GM12878 (cell line): ENCODE measurements around the gene MSL1. TPM values are rescaled to one million over a fixed set of nuclear protein-coding genes. Genes with fewer than 3 reads are reported as not detected.

ENCODE experiments used
- ATAC-seq: fragments of 200-7000 bp; cut with Tn5 transposase; 3 replicates; pipeline ENCODE4 v1.9.1; 2020; ENCODE audit warnings: mild to moderate bottlenecking, moderate library complexity
- BruUV-seq: library from RNA; stranded (reverse); fragments of 400-500 nt; replicated peaks from 2 replicates; lab custom pipeline; 2021; lab: Mats Ljungman, UMichigan
- CTCF ChIA-PET: fragments of 300-600 bp; sonication (Branson Sonifier 250); formaldehyde crosslinking; extraction: SDS; loops from one replicate; lab custom pipeline; 2021; ENCODE audit warnings: inconsistent platforms; lab: Yijun Ruan, JAX
- POLR2A ChIA-PET: fragments of 350-600 bp; formaldehyde crosslinking; extraction: SDS; loops from one replicate; lab custom pipeline; 2021; ENCODE audit warnings: inconsistent platforms; lab: Charles Lee
- RAD21 ChIA-PET: fragments of 300-600 bp; sonication (Branson Sonifier 250); formaldehyde crosslinking; loops from one replicate; lab custom pipeline; 2023; ENCODE audit warnings: antibody characterized with exemption; ENCODE audit not compliant: unreplicated experiment; lab: Charles Lee
- SMC1A ChIA-PET: fragments of 300-600 bp; sonication (Branson Sonifier 250); formaldehyde crosslinking; loops from one replicate; lab custom pipeline; 2023; ENCODE audit not compliant: unreplicated experiment, uncharacterized antibody; lab: Charles Lee
- DNase-seq: peaks from one replicate; pipeline ENCODE4 v3.0.0-alpha.2; 2011; ENCODE audit warnings: low read depth, low spot score
- FAIRE-seq: peaks from 3 replicates; lab custom pipeline; 2011; peaks lifted over from hg19 to GRCh38; lab: Jason Lieb, UNC
- H2AFZ ChIP-seq: 2 replicates; pipeline ENCODE4 v1.6.0; 2011; ENCODE audit warnings: low read depth, low read length, control low read depth; ENCODE audit not compliant: control insufficient read depth
- H3K27ac ChIP-seq: 2 replicates; pipeline ENCODE4 v1.5.1; 2011; ENCODE audit warnings: control low read depth; ENCODE audit not compliant: control insufficient read depth, insufficient read depth
- H3K27me3 ChIP-seq, 2 experiments: replicated peaks in 1 of 2; 2 replicates each; pipeline versions ENCODE4 v1.6.0 to v1.6.1; 2011; ENCODE audit warnings: low read length in 1 of 2; ENCODE audit not compliant: control insufficient read depth in 2 of 2, insufficient read depth in 2 of 2
- H3K36me3 ChIP-seq, 2 experiments: 2 replicates each; pipeline ENCODE4 v1.5.1; 2011; ENCODE audit warnings: low read length in 1 of 2; ENCODE audit not compliant: control insufficient read depth in 2 of 2, insufficient read depth in 2 of 2
- H3K4me1 ChIP-seq: 2 replicates; pipeline ENCODE4 v1.6.1; 2011; ENCODE audit warnings: mild to moderate bottlenecking, low read length, moderate library complexity, mixed read lengths; ENCODE audit not compliant: control insufficient read depth, insufficient read depth
- H3K4me2 ChIP-seq: 2 replicates; pipeline ENCODE4 v1.6.0; 2011; ENCODE audit warnings: control low read depth; ENCODE audit not compliant: control insufficient read depth, insufficient read depth
- H3K4me3 ChIP-seq: fragments of 200-600 bp; sonication (generic); 2 replicates; pipeline ENCODE4 v1.5.1; 2016
- H3K79me2 ChIP-seq: 2 replicates; pipeline ENCODE4 v1.6.0; 2011; ENCODE audit warnings: low read length; ENCODE audit not compliant: control insufficient read depth, insufficient read depth
- H3K9ac ChIP-seq: 2 replicates; pipeline ENCODE4 v1.8.0; 2011; ENCODE audit warnings: low read length, control low read depth, mixed read lengths; ENCODE audit not compliant: control insufficient read depth, insufficient read depth
- H3K9me3 ChIP-seq: replicated peaks from 3 replicates; pipeline ENCODE4 v1.5.1; 2011; ENCODE audit warnings: mild to moderate bottlenecking, low read length; ENCODE audit not compliant: control insufficient read depth, insufficient read depth
- H4K20me1 ChIP-seq: 2 replicates; pipeline ENCODE4 v1.6.0; 2011; ENCODE audit not compliant: control insufficient read depth, insufficient read depth
- ATF2 ChIP-seq: IDR thresholded peaks from 2 replicates; pipeline ENCODE4 v1.6.1; 2012; ENCODE audit warnings: low read length, inconsistent platforms
- CREB1 ChIP-seq: IDR thresholded peaks from 2 replicates; pipeline ENCODE4 v1.6.1; 2012; ENCODE audit warnings: low read depth, mild to moderate bottlenecking, inconsistent platforms
- GATAD2B ChIP-seq: fragments of 450-650 bp; conservative IDR thresholded peaks from 2 replicates; pipeline ENCODE4 v1.6.1; 2017; ENCODE audit warnings: low read depth, mild to moderate bottlenecking, moderate library complexity
- HDAC6 ChIP-seq: fragments of 200-600 bp; sonication (generic); IDR thresholded peaks from one replicate; pipeline ENCODE4 v1.8.0; 2017; ENCODE audit warnings: antibody characterized with exemption; ENCODE audit not compliant: unreplicated experiment
- IKZF1 ChIP-seq: fragments of 450-650 bp; conservative IDR thresholded peaks from 2 replicates; pipeline ENCODE4 v1.6.1; 2017; ENCODE audit warnings: antibody characterized with exemption, mild to moderate bottlenecking
- IRF5 ChIP-seq: fragments of 450-650 bp; IDR thresholded peaks from 2 replicates; pipeline ENCODE4 v1.6.1; 2017; ENCODE audit warnings: borderline replicate concordance
- PML ChIP-seq: IDR thresholded peaks from 2 replicates; pipeline ENCODE4 v1.6.1; 2012; ENCODE audit warnings: low read length, inconsistent platforms
- RBBP5 ChIP-seq: fragments of 200-600 bp; sonication (generic); conservative IDR thresholded peaks from 2 replicates; pipeline ENCODE4 v1.6.1; 2016
- RFX5 ChIP-seq: IDR thresholded peaks from 2 replicates; pipeline ENCODE4 v1.6.1; 2011; ENCODE audit warnings: low read depth, low read length, improper control_type of control experiment
- SMARCA5 ChIP-seq: fragments of 450-650 bp; IDR thresholded peaks from 2 replicates; pipeline ENCODE4 v1.6.1; 2017; ENCODE audit warnings: mild to moderate bottlenecking
- TARDBP ChIP-seq: IDR thresholded peaks from 2 replicates; pipeline ENCODE4 v1.6.1; 2016; ENCODE audit warnings: borderline replicate concordance
- ZNF24 ChIP-seq: fragments of 450-650 bp; IDR thresholded peaks from 2 replicates; pipeline ENCODE4 v1.6.1; 2017; ENCODE audit warnings: antibody characterized with exemption, mild to moderate bottlenecking
- WGBS: methylation state at CpG from one replicate; pipeline ENCODE4 v1.1.6; 2016; ENCODE audit warnings: low lambda C conversion rate; ENCODE audit not compliant: insufficient replicate concordance, insufficient coverage; ENCODE audit errors: missing lambda C conversion rate; 5-methylcytosine and 5-hydroxymethylcytosine counted together
- in situ Hi-C: fragments of 300-500 bp; cut with MboI; formaldehyde crosslinking; loops from 9 replicates; pipeline ENCODE4 v1.14.3; 2018; ENCODE audit warnings: mixed read lengths
- intact Hi-C: fragments of 100-400 bp; cut with micrococcal nuclease; formaldehyde crosslinking; loops from one replicate; pipeline ENCODE4 v1.14.2; 2022; ENCODE audit not compliant: unreplicated experiment
- polyA plus RNA-seq, 11 experiments: library from polyadenylated mRNA; depleted of rRNA in 4 of 11; unstranded in 6 of 11; stranded (reverse) in 5 of 11; fragments of >200 nt; fragmentation: Nextera tagmentation in 4 of 11; fragmentation: Illumina TruSeq in 1 of 11; extraction: Ambion mirVana in 4 of 11; extraction: Trizol in 1 of 11; gene quantifications; 1 replicate in 1 of 11; 2 replicates in 10 of 11; pipeline versions ENCODE4 v1.2.1 to v1.2.3, GENCODE V29; 2011 to 2016; ENCODE audit warnings: inconsistent platforms in 2 of 11, missing spikeins in 2 of 11, low read depth in 1 of 11
- total RNA-seq, 4 experiments: library from RNA; depleted of rRNA in 3 of 4; stranded (reverse); fragments of >200 nt in 3 of 4; fragmentation: Illumina TruSeq in 1 of 4; extraction: Trizol in 1 of 4; gene quantifications; 2 replicates each; pipeline versions ENCODE4 v1.2.1 to v1.2.3, GENCODE V29; 2013 to 2021
- TF ChIP-seq, protein P1 (sequence below): IDR thresholded peaks from 2 replicates; pipeline ENCODE4 v1.6.1; 2012; ENCODE audit warnings: low read depth, low read length, improper control_type of control experiment
- TF ChIP-seq, protein P2 (sequence below): IDR thresholded peaks from 2 replicates; pipeline ENCODE4 v1.6.1; 2011; ENCODE audit warnings: borderline replicate concordance, low read depth, mild to moderate bottlenecking, moderate library complexity, mixed read lengths, low read length; ENCODE audit not compliant: insufficient read depth; ENCODE audit errors: extremely low read length

The MSL1 gene
- total and polyA plus RNA-seq, 10 of the 15 experiments (the other 5 are each of a cell fraction or from before 2014, with no cell fraction given) = 6.1 to 95.2 (median 51.8) TPM

DNA sequence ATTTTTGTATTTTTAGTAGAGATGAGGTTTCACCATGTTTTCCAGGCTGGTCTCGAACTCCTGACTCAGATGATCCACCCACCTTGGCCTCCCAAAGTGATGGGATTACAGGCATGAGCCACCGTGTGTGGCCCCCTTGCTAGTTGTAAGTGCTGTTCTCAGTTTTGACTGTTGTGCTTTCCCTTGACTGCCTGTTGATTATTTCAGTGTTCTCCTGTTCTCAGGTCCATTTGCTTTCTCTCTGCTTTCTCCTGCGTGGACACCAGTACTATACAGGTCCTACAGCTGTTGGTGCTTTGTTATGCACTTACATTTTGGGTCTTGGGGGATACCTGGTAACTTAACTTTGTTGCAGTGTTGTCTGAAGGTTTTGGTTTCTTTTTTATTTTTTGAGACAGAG is 26.8 kb downstream of the MSL1 start (continued):
- TF ChIP-seq ATF2 (no peak), PML (no peak)

GRCh38 chr17:40150276-40150675 is 28.5 kb downstream of the MSL1 start:
- intact Hi-C loops (loop anchor here (5.0 kb wide), 1 partner anchor 38 kb away; no protein-coding TSS in a partner anchor), in situ Hi-C loops (no loop called here)
- CTCF ChIA-PET = no interaction called here
- H3K27ac ChIP-seq = no peak overlapping the region
- H3K27me3 ChIP-seq = no peaks in the 10 kb centered on the region
- H3K79me2 ChIP-seq = peaks cover 11% of the 10 kb centered on the region
- DNase-seq (no peak), FAIRE-seq (no peak), ATAC-seq (no peak)
- TF ChIP-seq, protein P1, sequence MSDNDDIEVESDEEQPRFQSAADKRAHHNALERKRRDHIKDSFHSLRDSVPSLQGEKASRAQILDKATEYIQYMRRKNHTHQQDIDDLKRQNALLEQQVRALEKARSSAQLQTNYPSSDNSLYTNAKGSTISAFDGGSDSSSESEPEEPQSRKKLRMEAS = no peak
- TF ChIP-seq IRF5 (no peak), RFX5 (no peak), CREB1 (no peak), IKZF1 (no peak), RBBP5 (no peak), HDAC6 (no peak), SMARCA5 (no peak), TARDBP (no peak), ZNF24 (no peak), GATAD2B (no peak)
- TF ChIP-seq, protein P2, sequence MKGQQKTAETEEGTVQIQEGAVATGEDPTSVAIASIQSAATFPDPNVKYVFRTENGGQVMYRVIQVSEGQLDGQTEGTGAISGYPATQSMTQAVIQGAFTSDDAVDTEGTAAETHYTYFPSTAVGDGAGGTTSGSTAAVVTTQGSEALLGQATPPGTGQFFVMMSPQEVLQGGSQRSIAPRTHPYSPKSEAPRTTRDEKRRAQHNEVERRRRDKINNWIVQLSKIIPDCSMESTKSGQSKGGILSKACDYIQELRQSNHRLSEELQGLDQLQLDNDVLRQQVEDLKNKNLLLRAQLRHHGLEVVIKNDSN = no peak
- POLR2A ChIA-PET = no interaction called here
- SMC1A ChIA-PET = interaction anchor here (0.8 to 3.8 kb wide), 3 partner anchors 9 to 38 kb away, joined by 3 to 44 read pairs (median 5); partner anchors contain the start of gene CASC3
- no peak overlapping the region for H3K4me2 ChIP-seq
- H3K9me3 ChIP-seq = no peaks in the 10 kb centered on the region
- no peak overlapping the region for H2AFZ ChIP-seq
- no peak overlapping the region for H3K4me3 ChIP-seq
- RAD21 ChIA-PET = no interaction called here
- no peak overlapping the region for H3K9ac ChIP-seq
- peaks cover 5 to 17% of the 10 kb centered on the region in 2 experiments for H3K36me3 ChIP-seq
- WGBS = 81% methylated on average over 4 of the region's 4 CpGs
- BruUV-seq = no TSS peak
- no peaks in the 10 kb centered on the region for H4K20me1 ChIP-seq
- H3K4me1 ChIP-seq = peaks cover 16% of the 10 kb centered on the region
